Measurements from ENCODE around the gene TBC1D10A.

- TF ChIP-seq SIN3A (IDR thresholded peaks at IDR 0.05; ENCODE audit: borderline replicate concordance, low read depth, low read length) (no peak), EP300 (IDR thresholded peaks at IDR 0.05; ENCODE audit: borderline replicate concordance in 1 of 2, low read depth in 1 of 2, low read length in 1 of 2) (no peak), EZH2phosphoT487 (IDR thresholded peaks at IDR 0.05; ENCODE audit: borderline replicate concordance, low read depth) (no peak), RAD21 (IDR thresholded peaks at IDR 0.05; ENCODE audit: low read length) (no peak)
- TF ChIP-seq, protein P1, sequence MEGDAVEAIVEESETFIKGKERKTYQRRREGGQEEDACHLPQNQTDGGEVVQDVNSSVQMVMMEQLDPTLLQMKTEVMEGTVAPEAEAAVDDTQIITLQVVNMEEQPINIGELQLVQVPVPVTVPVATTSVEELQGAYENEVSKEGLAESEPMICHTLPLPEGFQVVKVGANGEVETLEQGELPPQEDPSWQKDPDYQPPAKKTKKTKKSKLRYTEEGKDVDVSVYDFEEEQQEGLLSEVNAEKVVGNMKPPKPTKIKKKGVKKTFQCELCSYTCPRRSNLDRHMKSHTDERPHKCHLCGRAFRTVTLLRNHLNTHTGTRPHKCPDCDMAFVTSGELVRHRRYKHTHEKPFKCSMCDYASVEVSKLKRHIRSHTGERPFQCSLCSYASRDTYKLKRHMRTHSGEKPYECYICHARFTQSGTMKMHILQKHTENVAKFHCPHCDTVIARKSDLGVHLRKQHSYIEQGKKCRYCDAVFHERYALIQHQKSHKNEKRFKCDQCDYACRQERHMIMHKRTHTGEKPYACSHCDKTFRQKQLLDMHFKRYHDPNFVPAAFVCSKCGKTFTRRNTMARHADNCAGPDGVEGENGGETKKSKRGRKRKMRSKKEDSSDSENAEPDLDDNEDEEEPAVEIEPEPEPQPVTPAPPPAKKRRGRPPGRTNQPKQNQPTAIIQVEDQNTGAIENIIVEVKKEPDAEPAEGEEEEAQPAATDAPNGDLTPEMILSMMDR (IDR thresholded peaks at IDR 0.05): no peak
Observed at GRCh38 chr22:30351226-30351625, 24.5 kb upstream of the TBC1D10A start.
